HEK293 (cell line): ENCODE measurements around the gene VASP.
A peak's percentile ranks its signal among the peaks of the same experiment; 100 is the strongest.

Source experiments
- KLF1 ChIP-seq: fragments of 450-650 bp; formaldehyde crosslinking; IDR thresholded peaks from 2 replicates; pipeline ENCODE4 v1.5.1; 2016; ENCODE audit warnings: missing biosample characterization, missing genetic modification characterization
- KLF9 ChIP-seq: fragments of 450-650 bp; formaldehyde crosslinking; IDR thresholded peaks from 2 replicates; pipeline ENCODE4 v1.5.1; 2016; ENCODE audit warnings: missing biosample characterization, missing genetic modification characterization, low read depth
- PATZ1 ChIP-seq: fragments of 450-650 bp; formaldehyde crosslinking; IDR thresholded peaks from 2 replicates; pipeline ENCODE4 v1.5.1; 2016; ENCODE audit warnings: missing biosample characterization, missing genetic modification characterization
- ZBTB48 ChIP-seq: fragments of 450-650 bp; formaldehyde crosslinking; IDR thresholded peaks from 2 replicates; pipeline ENCODE4 v1.5.1; 2016; ENCODE audit warnings: missing biosample characterization, missing genetic modification characterization
- ZFHX2 ChIP-seq: fragments of 450-650 bp; formaldehyde crosslinking; conservative IDR thresholded peaks from 2 replicates; pipeline ENCODE4 v1.5.1; 2016; ENCODE audit warnings: missing biosample characterization, missing genetic modification characterization
- ZNF132 ChIP-seq: fragments of 450-650 bp; formaldehyde crosslinking; IDR thresholded peaks from 2 replicates; pipeline ENCODE4 v1.5.1; 2017; ENCODE audit warnings: missing biosample characterization, missing genetic modification characterization, borderline replicate concordance
- ZNF23 ChIP-seq: fragments of 450-650 bp; formaldehyde crosslinking; IDR thresholded peaks from 2 replicates; pipeline ENCODE4 v1.5.1; 2016; ENCODE audit warnings: missing biosample characterization, missing genetic modification characterization, borderline replicate concordance
- ZNF48 ChIP-seq: fragments of 450-650 bp; formaldehyde crosslinking; IDR thresholded peaks from 2 replicates; pipeline ENCODE4 v1.5.1; 2016; ENCODE audit warnings: missing biosample characterization, missing genetic modification characterization
- ZNF76 ChIP-seq: fragments of 450-650 bp; formaldehyde crosslinking; IDR thresholded peaks from 2 replicates; pipeline ENCODE4; 2016; ENCODE audit warnings: low read depth, missing biosample characterization, missing genetic modification characterization, borderline replicate concordance
- ZNF776 ChIP-seq: fragments of 450-650 bp; formaldehyde crosslinking; IDR thresholded peaks from 2 replicates; pipeline ENCODE4 v1.5.0; 2017; ENCODE audit warnings: missing biosample characterization, missing genetic modification characterization, borderline replicate concordance
- TF ChIP-seq, protein P1 (sequence below): fragments of 450-650 bp; formaldehyde crosslinking; IDR thresholded peaks from 2 replicates; pipeline ENCODE4 v1.5.1; 2016; ENCODE audit warnings: missing biosample characterization, missing genetic modification characterization, borderline replicate concordance
- TF ChIP-seq, protein P2 (sequence below): fragments of 450-650 bp; formaldehyde crosslinking; IDR thresholded peaks from 2 replicates; pipeline ENCODE4 v1.5.1; 2016; ENCODE audit warnings: missing biosample characterization, missing genetic modification characterization
- TF ChIP-seq, protein P3 (sequence below): fragments of 450-650 bp; formaldehyde crosslinking; IDR thresholded peaks from 2 replicates; pipeline ENCODE4 v1.5.1; 2016; ENCODE audit warnings: missing biosample characterization, missing genetic modification characterization
- TF ChIP-seq, protein P4 (sequence below): fragments of 450-650 bp; formaldehyde crosslinking; IDR thresholded peaks from 2 replicates; pipeline ENCODE4 v1.5.1; 2016; ENCODE audit warnings: missing biosample characterization, missing genetic modification characterization
- TF ChIP-seq, protein P5 (sequence below): fragments of 450-650 bp; formaldehyde crosslinking; IDR thresholded peaks from 2 replicates; pipeline ENCODE4 v1.5.1; 2016; ENCODE audit warnings: missing biosample characterization, missing genetic modification characterization
- TF ChIP-seq, protein P6 (sequence below): sonication (generic); formaldehyde crosslinking; IDR thresholded peaks from 2 replicates; pipeline ENCODE4 v1.8.1; 2022; ENCODE audit warnings: mild to moderate bottlenecking, moderate library complexity, missing genetic modification reagents

VASP gene

DNA sequence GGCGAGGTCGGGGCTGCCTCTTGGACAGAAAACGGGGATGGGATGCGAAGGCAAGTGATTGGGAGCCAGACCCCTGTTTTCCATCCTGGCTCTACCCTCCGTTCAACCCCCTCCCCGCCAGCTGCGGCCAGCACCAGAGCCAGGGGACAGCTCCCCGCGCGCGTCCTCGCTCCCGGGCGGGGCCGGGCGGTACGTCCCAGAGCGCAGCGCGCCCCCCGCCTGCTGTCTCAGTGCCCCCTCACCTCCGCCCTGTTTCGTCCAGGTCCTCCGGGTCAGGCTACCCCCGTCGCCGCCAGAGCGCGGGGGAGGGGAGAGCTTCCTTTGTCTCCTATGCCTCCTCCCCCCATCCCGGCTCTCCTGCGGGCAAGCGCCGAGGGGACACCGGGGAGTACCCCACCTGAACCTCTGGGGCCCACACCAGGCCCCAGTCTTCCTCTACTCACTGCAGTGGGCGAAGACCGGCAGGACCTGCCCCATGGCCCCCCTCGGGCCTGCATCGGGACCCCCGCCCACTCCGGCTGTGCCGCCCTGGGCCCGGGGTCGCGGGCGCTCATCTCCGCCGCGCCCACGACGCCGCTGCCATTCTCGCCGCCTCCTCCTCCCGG lies 10.8 kb upstream of the VASP start (continued):
- TF ChIP-seq, protein P1, sequence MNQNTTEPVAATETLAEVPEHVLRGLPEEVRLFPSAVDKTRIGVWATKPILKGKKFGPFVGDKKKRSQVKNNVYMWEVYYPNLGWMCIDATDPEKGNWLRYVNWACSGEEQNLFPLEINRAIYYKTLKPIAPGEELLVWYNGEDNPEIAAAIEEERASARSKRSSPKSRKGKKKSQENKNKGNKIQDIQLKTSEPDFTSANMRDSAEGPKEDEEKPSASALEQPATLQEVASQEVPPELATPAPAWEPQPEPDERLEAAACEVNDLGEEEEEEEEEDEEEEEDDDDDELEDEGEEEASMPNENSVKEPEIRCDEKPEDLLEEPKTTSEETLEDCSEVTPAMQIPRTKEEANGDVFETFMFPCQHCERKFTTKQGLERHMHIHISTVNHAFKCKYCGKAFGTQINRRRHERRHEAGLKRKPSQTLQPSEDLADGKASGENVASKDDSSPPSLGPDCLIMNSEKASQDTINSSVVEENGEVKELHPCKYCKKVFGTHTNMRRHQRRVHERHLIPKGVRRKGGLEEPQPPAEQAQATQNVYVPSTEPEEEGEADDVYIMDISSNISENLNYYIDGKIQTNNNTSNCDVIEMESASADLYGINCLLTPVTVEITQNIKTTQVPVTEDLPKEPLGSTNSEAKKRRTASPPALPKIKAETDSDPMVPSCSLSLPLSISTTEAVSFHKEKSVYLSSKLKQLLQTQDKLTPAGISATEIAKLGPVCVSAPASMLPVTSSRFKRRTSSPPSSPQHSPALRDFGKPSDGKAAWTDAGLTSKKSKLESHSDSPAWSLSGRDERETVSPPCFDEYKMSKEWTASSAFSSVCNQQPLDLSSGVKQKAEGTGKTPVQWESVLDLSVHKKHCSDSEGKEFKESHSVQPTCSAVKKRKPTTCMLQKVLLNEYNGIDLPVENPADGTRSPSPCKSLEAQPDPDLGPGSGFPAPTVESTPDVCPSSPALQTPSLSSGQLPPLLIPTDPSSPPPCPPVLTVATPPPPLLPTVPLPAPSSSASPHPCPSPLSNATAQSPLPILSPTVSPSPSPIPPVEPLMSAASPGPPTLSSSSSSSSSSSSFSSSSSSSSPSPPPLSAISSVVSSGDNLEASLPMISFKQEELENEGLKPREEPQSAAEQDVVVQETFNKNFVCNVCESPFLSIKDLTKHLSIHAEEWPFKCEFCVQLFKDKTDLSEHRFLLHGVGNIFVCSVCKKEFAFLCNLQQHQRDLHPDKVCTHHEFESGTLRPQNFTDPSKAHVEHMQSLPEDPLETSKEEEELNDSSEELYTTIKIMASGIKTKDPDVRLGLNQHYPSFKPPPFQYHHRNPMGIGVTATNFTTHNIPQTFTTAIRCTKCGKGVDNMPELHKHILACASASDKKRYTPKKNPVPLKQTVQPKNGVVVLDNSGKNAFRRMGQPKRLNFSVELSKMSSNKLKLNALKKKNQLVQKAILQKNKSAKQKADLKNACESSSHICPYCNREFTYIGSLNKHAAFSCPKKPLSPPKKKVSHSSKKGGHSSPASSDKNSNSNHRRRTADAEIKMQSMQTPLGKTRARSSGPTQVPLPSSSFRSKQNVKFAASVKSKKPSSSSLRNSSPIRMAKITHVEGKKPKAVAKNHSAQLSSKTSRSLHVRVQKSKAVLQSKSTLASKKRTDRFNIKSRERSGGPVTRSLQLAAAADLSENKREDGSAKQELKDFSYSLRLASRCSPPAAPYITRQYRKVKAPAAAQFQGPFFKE, result no peak
- TF ChIP-seq ZNF48 (tag by site-specific recombination), result no peak
- TF ChIP-seq, protein P2, sequence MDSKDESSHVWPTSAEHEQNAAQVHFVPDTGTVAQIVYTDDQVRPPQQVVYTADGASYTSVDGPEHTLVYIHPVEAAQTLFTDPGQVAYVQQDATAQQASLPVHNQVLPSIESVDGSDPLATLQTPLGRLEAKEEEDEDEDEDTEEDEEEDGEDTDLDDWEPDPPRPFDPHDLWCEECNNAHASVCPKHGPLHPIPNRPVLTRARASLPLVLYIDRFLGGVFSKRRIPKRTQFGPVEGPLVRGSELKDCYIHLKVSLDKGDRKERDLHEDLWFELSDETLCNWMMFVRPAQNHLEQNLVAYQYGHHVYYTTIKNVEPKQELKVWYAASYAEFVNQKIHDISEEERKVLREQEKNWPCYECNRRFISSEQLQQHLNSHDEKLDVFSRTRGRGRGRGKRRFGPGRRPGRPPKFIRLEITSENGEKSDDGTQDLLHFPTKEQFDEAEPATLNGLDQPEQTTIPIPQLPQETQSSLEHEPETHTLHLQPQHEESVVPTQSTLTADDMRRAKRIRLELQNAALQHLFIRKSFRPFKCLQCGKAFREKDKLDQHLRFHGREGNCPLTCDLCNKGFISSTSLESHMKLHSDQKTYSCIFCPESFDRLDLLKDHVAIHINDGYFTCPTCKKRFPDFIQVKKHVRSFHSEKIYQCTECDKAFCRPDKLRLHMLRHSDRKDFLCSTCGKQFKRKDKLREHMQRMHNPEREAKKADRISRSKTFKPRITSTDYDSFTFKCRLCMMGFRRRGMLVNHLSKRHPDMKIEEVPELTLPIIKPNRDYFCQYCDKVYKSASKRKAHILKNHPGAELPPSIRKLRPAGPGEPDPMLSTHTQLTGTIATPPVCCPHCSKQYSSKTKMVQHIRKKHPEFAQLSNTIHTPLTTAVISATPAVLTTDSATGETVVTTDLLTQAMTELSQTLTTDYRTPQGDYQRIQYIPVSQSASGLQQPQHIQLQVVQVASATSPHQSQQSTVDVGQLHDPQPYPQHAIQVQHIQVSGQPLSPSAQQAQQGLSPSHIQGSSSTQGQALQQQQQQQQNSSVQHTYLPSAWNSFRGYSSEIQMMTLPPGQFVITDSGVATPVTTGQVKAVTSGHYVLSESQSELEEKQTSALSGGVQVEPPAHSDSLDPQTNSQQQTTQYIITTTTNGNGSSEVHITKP, result peak; percentile 16; the same call in 1 of the 2 replicates
- TF ChIP-seq, protein P3, sequence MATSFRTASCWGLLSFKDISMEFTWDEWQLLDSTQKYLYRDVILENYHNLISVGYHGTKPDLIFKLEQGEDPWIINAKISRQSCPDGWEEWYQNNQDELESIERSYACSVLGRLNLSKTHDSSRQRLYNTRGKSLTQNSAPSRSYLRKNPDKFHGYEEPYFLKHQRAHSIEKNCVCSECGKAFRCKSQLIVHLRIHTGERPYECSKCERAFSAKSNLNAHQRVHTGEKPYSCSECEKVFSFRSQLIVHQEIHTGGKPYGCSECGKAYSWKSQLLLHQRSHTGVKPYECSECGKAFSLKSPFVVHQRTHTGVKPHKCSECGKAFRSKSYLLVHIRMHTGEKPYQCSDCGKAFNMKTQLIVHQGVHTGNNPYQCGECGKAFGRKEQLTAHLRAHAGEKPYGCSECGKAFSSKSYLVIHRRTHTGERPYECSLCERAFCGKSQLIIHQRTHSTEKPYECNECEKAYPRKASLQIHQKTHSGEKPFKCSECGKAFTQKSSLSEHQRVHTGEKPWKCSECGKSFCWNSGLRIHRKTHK (tag by site-specific recombination), result no peak
- TF ChIP-seq, protein P4, sequence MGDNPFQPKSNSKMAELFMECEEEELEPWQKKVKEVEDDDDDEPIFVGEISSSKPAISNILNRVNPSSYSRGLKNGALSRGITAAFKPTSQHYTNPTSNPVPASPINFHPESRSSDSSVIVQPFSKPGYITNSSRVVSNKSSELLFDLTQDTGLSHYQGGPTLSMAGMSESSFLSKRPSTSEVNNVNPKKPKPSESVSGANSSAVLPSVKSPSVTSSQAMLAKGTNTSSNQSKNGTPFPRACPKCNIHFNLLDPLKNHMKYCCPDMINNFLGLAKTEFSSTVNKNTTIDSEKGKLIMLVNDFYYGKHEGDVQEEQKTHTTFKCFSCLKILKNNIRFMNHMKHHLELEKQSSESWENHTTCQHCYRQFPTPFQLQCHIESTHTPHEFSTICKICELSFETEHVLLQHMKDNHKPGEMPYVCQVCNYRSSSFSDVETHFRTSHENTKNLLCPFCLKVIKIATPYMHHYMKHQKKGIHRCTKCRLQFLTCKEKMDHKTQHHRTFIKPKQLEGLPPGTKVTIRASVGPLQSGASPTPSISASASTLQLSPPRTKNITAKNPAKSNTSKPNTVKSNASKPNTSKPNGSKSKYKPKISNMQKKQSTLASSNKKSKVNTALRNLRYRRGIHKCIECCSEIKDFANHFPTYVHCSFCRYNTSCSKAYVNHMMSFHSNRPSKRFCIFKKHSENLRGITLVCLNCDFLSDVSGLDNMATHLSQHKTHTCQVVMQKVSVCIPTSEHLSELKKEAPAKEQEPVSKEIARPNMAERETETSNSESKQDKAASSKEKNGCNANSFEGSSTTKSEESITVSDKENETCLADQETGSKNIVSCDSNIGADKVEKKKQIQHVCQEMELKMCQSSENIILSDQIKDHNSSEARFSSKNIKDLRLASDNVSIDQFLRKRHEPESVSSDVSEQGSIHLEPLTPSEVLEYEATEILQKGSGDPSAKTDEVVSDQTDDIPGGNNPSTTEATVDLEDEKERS (tag by site-specific recombination), result no peak
- no peak for TF ChIP-seq ZNF23 (tag by site-specific recombination)
- 0 out of 2 replicates have a peak, but pooled peaks have one; percentile 30 for TF ChIP-seq ZNF76
- peak; percentile 64 for TF ChIP-seq PATZ1 (tag by site-specific recombination)
- TF ChIP-seq ZBTB48 (tag by site-specific recombination), result no peak
- TF ChIP-seq KLF1 (tag by site-specific recombination), result peak; percentile 37
- TF ChIP-seq KLF9, result peak; percentile 27; the same call in 1 of the 2 replicates
- TF ChIP-seq ZFHX2 (tag by site-specific recombination), result peak; percentile 73
- TF ChIP-seq, protein P5, sequence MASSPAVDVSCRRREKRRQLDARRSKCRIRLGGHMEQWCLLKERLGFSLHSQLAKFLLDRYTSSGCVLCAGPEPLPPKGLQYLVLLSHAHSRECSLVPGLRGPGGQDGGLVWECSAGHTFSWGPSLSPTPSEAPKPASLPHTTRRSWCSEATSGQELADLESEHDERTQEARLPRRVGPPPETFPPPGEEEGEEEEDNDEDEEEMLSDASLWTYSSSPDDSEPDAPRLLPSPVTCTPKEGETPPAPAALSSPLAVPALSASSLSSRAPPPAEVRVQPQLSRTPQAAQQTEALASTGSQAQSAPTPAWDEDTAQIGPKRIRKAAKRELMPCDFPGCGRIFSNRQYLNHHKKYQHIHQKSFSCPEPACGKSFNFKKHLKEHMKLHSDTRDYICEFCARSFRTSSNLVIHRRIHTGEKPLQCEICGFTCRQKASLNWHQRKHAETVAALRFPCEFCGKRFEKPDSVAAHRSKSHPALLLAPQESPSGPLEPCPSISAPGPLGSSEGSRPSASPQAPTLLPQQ, result peak; percentile 94; the same call in 1 of the 2 replicates
- TF ChIP-seq ZNF132, result no peak
- TF ChIP-seq, protein P6, sequence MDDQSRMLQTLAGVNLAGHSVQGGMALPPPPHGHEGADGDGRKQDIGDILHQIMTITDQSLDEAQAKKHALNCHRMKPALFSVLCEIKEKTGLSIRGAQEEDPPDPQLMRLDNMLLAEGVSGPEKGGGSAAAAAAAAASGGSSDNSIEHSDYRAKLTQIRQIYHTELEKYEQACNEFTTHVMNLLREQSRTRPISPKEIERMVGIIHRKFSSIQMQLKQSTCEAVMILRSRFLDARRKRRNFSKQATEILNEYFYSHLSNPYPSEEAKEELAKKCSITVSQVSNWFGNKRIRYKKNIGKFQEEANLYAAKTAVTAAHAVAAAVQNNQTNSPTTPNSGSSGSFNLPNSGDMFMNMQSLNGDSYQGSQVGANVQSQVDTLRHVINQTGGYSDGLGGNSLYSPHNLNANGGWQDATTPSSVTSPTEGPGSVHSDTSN (CRISPR knock-in tag), result 0 out of 2 replicates have a peak, but pooled peaks have one; percentile 35
- TF ChIP-seq ZNF776 (tag by site-specific recombination), result no peak
